WERI-Rb-1 (cell line): Measurements from ENCODE around the gene TRPM6.
"Not testable (repeated sequence)": the region's sequence is repeated elsewhere in the genome, so short reads cannot be mapped to it uniquely, and the experiment has no call there.

Experiments used
- DNase-seq: peaks from one replicate; pipeline ENCODE4 v3.0.0-alpha.2; 2020
- H3K27ac ChIP-seq: fragments of 250-450 bp; sonication (Bioruptor Pico); 2 replicates; pipeline ENCODE4 v1.5.1; 2020; ENCODE audit warnings: mild to moderate bottlenecking, moderate library complexity
- H3K27me3 ChIP-seq: fragments of 250-450 bp; sonication (Bioruptor Pico); 2 replicates; pipeline ENCODE4 v1.5.1; 2021; ENCODE audit warnings: mild to moderate bottlenecking, low read depth, moderate library complexity; ENCODE audit not compliant: insufficient read depth, severe bottlenecking
- H3K36me3 ChIP-seq: fragments of 250-450 bp; sonication (Bioruptor Pico); 2 replicates; pipeline ENCODE4 v1.5.1; 2020; ENCODE audit warnings: mild to moderate bottlenecking, moderate library complexity
- H3K4me3 ChIP-seq: 2 replicates; pipeline ENCODE4 v1.5.1; 2011; ENCODE audit warnings: low read depth, mild to moderate bottlenecking, control low read depth, low read length
- H3K9me3 ChIP-seq: fragments of 250-450 bp; sonication (Bioruptor Pico); 2 replicates; pipeline ENCODE4 v1.5.1; 2021; ENCODE audit warnings: mild to moderate bottlenecking, moderate library complexity; ENCODE audit not compliant: severe bottlenecking
- CTCF ChIP-seq: IDR thresholded peaks from 2 replicates; pipeline ENCODE4 v1.5.1; 2011; ENCODE audit warnings: low read depth, mild to moderate bottlenecking, control low read depth, inconsistent platforms, low read length

Gene TRPM6

GRCh38 chr9:74861773-74862474, 25.8 kb downstream of the TRPM6 start:
- Histone ChIP-seq H3K27me3 (no peaks in the 10 kb centered on the region), H3K36me3 (no peaks in the 10 kb centered on the region), H3K9me3 (no peaks in the 10 kb centered on the region), H3K27ac (no peak overlapping the region), H3K4me3 (no peak overlapping the region)
- no peak for TF ChIP-seq CTCF
- no peak for DNase-seq

GRCh38 chr9:74861071-74861470, 26.6 kb downstream of the TRPM6 start:
- Histone ChIP-seq H3K4me3 (no peak overlapping the region), H3K36me3 (no peaks in the 10 kb centered on the region), H3K9me3 (no peaks in the 10 kb centered on the region), H3K27ac (no peak overlapping the region), H3K27me3 (no peaks in the 10 kb centered on the region)
- no peak for TF ChIP-seq CTCF
- no peak for DNase-seq

GRCh38 chr9:74860247-74860646, 27.5 kb downstream of the TRPM6 start:
- not testable (repeated sequence) for H3K9me3 ChIP-seq, H3K27ac ChIP-seq, H3K36me3 ChIP-seq, DNase-seq, H3K27me3 ChIP-seq, H3K4me3 ChIP-seq

- Histone ChIP-seq H3K27me3 (no peaks in the 10 kb centered on the region), H3K9me3 (no peaks in the 10 kb centered on the region), H3K36me3 (no peaks in the 10 kb centered on the region), H3K4me3 (no peak overlapping the region), H3K27ac (no peak overlapping the region)
- no peak for TF ChIP-seq CTCF
- no peak for DNase-seq
These were observed 27.9 kb downstream of the TRPM6 start for GRCh38 chr9:74859786-74860185.

- no peaks in the 10 kb centered on the region for H3K9me3 ChIP-seq
- no peaks in the 10 kb centered on the region for H3K27me3 ChIP-seq
- no peaks in the 10 kb centered on the region for H3K36me3 ChIP-seq
- DNase-seq, result no peak
- H3K27ac ChIP-seq, result no peak overlapping the region
- H3K4me3 ChIP-seq, result no peak overlapping the region
- TF ChIP-seq CTCF, result no peak
These were observed 28.8 kb downstream of the TRPM6 start for GRCh38 chr9:74858751-74859414.

- no peak overlapping the region for H3K27ac ChIP-seq
- no peak for DNase-seq
- no peak for TF ChIP-seq CTCF
- no peaks in the 10 kb centered on the region for H3K27me3 ChIP-seq
- no peaks in the 10 kb centered on the region for H3K36me3 ChIP-seq
- no peak overlapping the region for H3K4me3 ChIP-seq
- H3K9me3 ChIP-seq, result no peaks in the 10 kb centered on the region
These were observed 30.7 kb downstream of the TRPM6 start for GRCh38 chr9:74856989-74857388.
